WTC11 (cell line): ENCODE measurements around the gene FAM76A.

Source experiments
- CREB1 ChIP-seq: sonication (generic); formaldehyde crosslinking; IDR thresholded peaks from 2 replicates; pipeline ENCODE4 v1.8.0; 2023; ENCODE audit warnings: mild to moderate bottlenecking, missing genetic modification reagents
- CTCF ChIP-seq: fragments of 200-600 bp; IDR thresholded peaks from 2 replicates; pipeline ENCODE4 v1.8.0; 2022; ENCODE audit warnings: antibody characterized with exemption
- FOXK1 ChIP-seq: sonication (generic); formaldehyde crosslinking; IDR thresholded peaks from 2 replicates; pipeline ENCODE4 v1.8.0; 2022; ENCODE audit warnings: mild to moderate bottlenecking, moderate library complexity, missing genetic modification reagents
- MAX ChIP-seq: sonication (generic); formaldehyde crosslinking; IDR thresholded peaks from 2 replicates; pipeline ENCODE4 v1.8.0; 2022; ENCODE audit warnings: mild to moderate bottlenecking, missing genetic modification reagents
- PREB ChIP-seq: sonication (generic); formaldehyde crosslinking; IDR thresholded peaks from 2 replicates; pipeline ENCODE4 v1.8.1; 2022; ENCODE audit warnings: mild to moderate bottlenecking, missing genetic modification reagents, moderate library complexity, borderline replicate concordance
- ZBTB43 ChIP-seq: sonication (generic); formaldehyde crosslinking; IDR thresholded peaks from 2 replicates; pipeline ENCODE4 v1.8.1; 2023; ENCODE audit warnings: mild to moderate bottlenecking, missing genetic modification reagents
- ZNF671 ChIP-seq: fragments of 250-450 bp; sonication (Bioruptor Pico); IDR thresholded peaks from 2 replicates; pipeline ENCODE4 v1.8.0; 2021; ENCODE audit warnings: mild to moderate bottlenecking

- TF ChIP-seq CTCF, result no peak
- TF ChIP-seq CREB1 (CRISPR knock-in tag), result no peak
- no peak for TF ChIP-seq FOXK1 (CRISPR knock-in tag)
- no peak for TF ChIP-seq PREB (CRISPR knock-in tag)
- TF ChIP-seq ZBTB43, result no peak
- TF ChIP-seq MAX (CRISPR knock-in tag), result no peak
- TF ChIP-seq ZNF671 (CRISPR knock-in tag), result no peak
These were observed 18.8 kb downstream of the FAM76A start for GRCh38 chr1:27744556-27744955.
